Smooth muscle cell (in vitro differentiated cells): ENCODE data around the gene LDLRAD4. TPM values are rescaled to one million over a fixed set of nuclear protein-coding genes. Genes with fewer than 3 reads are reported as not detected.
A peak's percentile ranks its signal among the peaks of the same experiment; 100 is the strongest.

Experiments
- DNase-seq: peaks from one replicate; lab custom pipeline; 2025; ENCODE audit not compliant: unreplicated experiment; lab: John Stamatoyannopoulos, UW
- H2AFZ ChIP-seq: fragments of 200-600 bp; sonication (generic); 2 replicates; pipeline ENCODE4 v1.6.0; 2016; ENCODE audit warnings: antibody characterized with exemption, low read depth, mild to moderate bottlenecking
- H3F3A ChIP-seq: fragments of 200-600 bp; sonication (generic); 2 replicates; pipeline ENCODE4 v1.6.0; 2017; ENCODE audit warnings: antibody characterized with exemption, low read depth
- H3K27ac ChIP-seq: fragments of 200-600 bp; sonication (generic); 2 replicates; pipeline ENCODE4 v1.5.1; 2016; ENCODE audit warnings: low read depth, mild to moderate bottlenecking
- H3K27me3 ChIP-seq: fragments of 200-600 bp; sonication (generic); 2 replicates; pipeline ENCODE4 v1.6.1; 2016; ENCODE audit warnings: low read depth, mild to moderate bottlenecking
- H3K36me3 ChIP-seq: fragments of 200-600 bp; sonication (generic); 2 replicates; pipeline ENCODE4 v1.5.1; 2016; ENCODE audit warnings: low read depth
- H3K4me1 ChIP-seq: fragments of 200-600 bp; sonication (generic); 2 replicates; pipeline ENCODE4 v1.5.1; 2016; ENCODE audit warnings: low read depth
- H3K4me2 ChIP-seq: fragments of 200-600 bp; sonication (generic); 2 replicates; pipeline ENCODE4 v1.6.0; 2016; ENCODE audit warnings: mild to moderate bottlenecking
- H3K4me3 ChIP-seq: fragments of 200-600 bp; sonication (generic); 2 replicates; pipeline ENCODE4 v1.5.1; 2016; ENCODE audit warnings: mild to moderate bottlenecking
- H3K79me2 ChIP-seq: fragments of 200-600 bp; sonication (generic); 2 replicates; pipeline ENCODE4 v1.6.0; 2016; ENCODE audit warnings: low read depth, mild to moderate bottlenecking
- H3K9ac ChIP-seq: fragments of 200-600 bp; sonication (generic); 2 replicates; pipeline ENCODE4 v1.6.0; 2016; ENCODE audit warnings: low read depth
- H3K9me3 ChIP-seq: fragments of 200-600 bp; sonication (generic); replicated peaks from 2 replicates; pipeline ENCODE4 v1.5.1; 2016; ENCODE audit warnings: low read depth
- H4K20me1 ChIP-seq: fragments of 200-600 bp; sonication (generic); 2 replicates; pipeline ENCODE4 v1.6.0; 2016; ENCODE audit warnings: low read depth
- WGBS: methylation state at CpG from one replicate; pipeline ENCODE4 v1.1.7; 2016; ENCODE audit warnings: low lambda C conversion rate; 5-methylcytosine and 5-hydroxymethylcytosine counted together
- polyA plus RNA-seq: library from polyadenylated mRNA; unstranded; fragments of >200 nt; fragmentation: Nextera tagmentation; extraction: Ambion mirVana; gene quantifications from 2 replicates; pipeline ENCODE4 v1.2.1, GENCODE V29; 2016
- total RNA-seq: library from RNA; depleted of rRNA; stranded (reverse); fragments of >200 nt; gene quantifications from 2 replicates; pipeline ENCODE4 v1.2.3, GENCODE V29; 2014
- TF ChIP-seq, protein P1 (sequence below): fragments of 200-600 bp; sonication (generic); IDR thresholded peaks from 2 replicates; pipeline ENCODE4 v1.5.1; 2017; ENCODE audit warnings: borderline replicate concordance, mild to moderate bottlenecking, antibody characterized with exemption; ENCODE audit not compliant: insufficient read depth, poor library complexity, severe bottlenecking

LDLRAD4 gene
- total and polyA plus RNA-seq, 2 experiments from 2014 or later = 36.2 to 48.3 TPM

GRCh38 chr18:13318731-13319501 is 100.4 kb downstream of the LDLRAD4 start:
- WGBS = 64% methylated on average over 19 of the region's 19 CpGs
- H3K4me2 ChIP-seq = peak overlapping the region; percentile 65
- no peaks in the 10 kb centered on the region for H3K36me3 ChIP-seq
- no peak overlapping the region for H2AFZ ChIP-seq
- H3F3A ChIP-seq = peaks cover 11% of the 10 kb centered on the region
- H3K9ac ChIP-seq = peak overlapping the region; percentile 42
- TF ChIP-seq, protein P1, sequence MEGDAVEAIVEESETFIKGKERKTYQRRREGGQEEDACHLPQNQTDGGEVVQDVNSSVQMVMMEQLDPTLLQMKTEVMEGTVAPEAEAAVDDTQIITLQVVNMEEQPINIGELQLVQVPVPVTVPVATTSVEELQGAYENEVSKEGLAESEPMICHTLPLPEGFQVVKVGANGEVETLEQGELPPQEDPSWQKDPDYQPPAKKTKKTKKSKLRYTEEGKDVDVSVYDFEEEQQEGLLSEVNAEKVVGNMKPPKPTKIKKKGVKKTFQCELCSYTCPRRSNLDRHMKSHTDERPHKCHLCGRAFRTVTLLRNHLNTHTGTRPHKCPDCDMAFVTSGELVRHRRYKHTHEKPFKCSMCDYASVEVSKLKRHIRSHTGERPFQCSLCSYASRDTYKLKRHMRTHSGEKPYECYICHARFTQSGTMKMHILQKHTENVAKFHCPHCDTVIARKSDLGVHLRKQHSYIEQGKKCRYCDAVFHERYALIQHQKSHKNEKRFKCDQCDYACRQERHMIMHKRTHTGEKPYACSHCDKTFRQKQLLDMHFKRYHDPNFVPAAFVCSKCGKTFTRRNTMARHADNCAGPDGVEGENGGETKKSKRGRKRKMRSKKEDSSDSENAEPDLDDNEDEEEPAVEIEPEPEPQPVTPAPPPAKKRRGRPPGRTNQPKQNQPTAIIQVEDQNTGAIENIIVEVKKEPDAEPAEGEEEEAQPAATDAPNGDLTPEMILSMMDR = no peak
- H4K20me1 ChIP-seq = peaks cover 11% of the 10 kb centered on the region
- no peak for DNase-seq
- H3K79me2 ChIP-seq = peaks cover 54% of the 10 kb centered on the region
- H3K27ac ChIP-seq = peak overlapping the region; percentile 88
- H3K4me3 ChIP-seq = no peak overlapping the region
- peaks cover 7% of the 10 kb centered on the region for H3K4me1 ChIP-seq
- H3K9me3 ChIP-seq = no peaks in the 10 kb centered on the region
- no peaks in the 10 kb centered on the region for H3K27me3 ChIP-seq

DNA sequence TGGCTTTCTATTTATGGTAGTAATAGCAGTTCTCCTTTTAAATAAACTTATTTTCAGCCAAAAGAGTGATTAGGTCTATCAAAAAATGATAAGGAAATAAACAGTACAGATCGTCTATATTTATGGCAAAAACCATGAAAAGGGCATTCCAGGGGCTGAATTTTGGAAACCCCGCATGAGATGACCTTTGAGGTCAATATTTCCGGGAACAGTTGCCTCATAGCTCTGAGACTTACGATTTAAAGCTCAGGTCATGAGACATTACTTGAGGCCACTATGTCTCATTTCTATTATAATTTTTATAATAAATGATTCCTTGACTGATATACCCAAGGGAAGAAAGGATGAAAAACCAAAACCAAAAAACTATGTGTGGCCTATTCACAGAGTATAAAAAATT is 101.1 kb downstream of the LDLRAD4 start:
- DNase-seq = no peak
- Histone ChIP-seq H3K27ac (peak overlapping the region; percentile 88), H3K4me1 (peaks cover 7% of the 10 kb centered on the region), H3K9me3 (no peaks in the 10 kb centered on the region), H4K20me1 (peaks cover 15% of the 10 kb centered on the region), H3K36me3 (no peaks in the 10 kb centered on the region), H3K79me2 (peaks cover 46% of the 10 kb centered on the region), H3F3A (peaks cover 11% of the 10 kb centered on the region), H3K27me3 (no peaks in the 10 kb centered on the region), H3K4me2 (peak overlapping the region; percentile 65), H3K4me3 (no peak overlapping the region), H2AFZ (no peak overlapping the region), H3K9ac (peak overlapping the region; percentile 36)
- WGBS = 55% methylated on average over 4 of the region's 4 CpGs
- TF ChIP-seq, protein P1 = no peak

- Histone ChIP-seq H4K20me1 (peaks cover 19% of the 10 kb centered on the region), H3K4me3 (no peak overlapping the region), H3K36me3 (no peaks in the 10 kb centered on the region), H3F3A (peaks cover 11% of the 10 kb centered on the region), H3K27ac (peak overlapping the region; percentile 88), H2AFZ (no peak overlapping the region), H3K79me2 (peaks cover 51% of the 10 kb centered on the region), H3K4me1 (peaks cover 7% of the 10 kb centered on the region), H3K4me2 (peak overlapping the region; percentile 35), H3K9me3 (no peaks in the 10 kb centered on the region), H3K27me3 (no peaks in the 10 kb centered on the region), H3K9ac (peak overlapping the region; percentile 20)
- no peak for DNase-seq
- TF ChIP-seq, protein P1 = no peak
- WGBS = 66% methylated on average over 8 of the region's 8 CpGs
Measured at GRCh38 chr18:13320096-13320495, 101.5 kb downstream of the LDLRAD4 start.
